GM18502 (cell line): Measurements from ENCODE around the gene CD44.
"Not testable (repeated sequence)": the region's sequence is repeated elsewhere in the genome, so short reads cannot be mapped to it uniquely, and the experiment has no call there.

Experiments used
- ATAC-seq: cut with Tn5 transposase; IDR thresholded peaks from one replicate; pipeline ENCODE4 v1.9.1; 2021; ENCODE audit warnings: mild to moderate bottlenecking; ENCODE audit not compliant: unreplicated experiment, poor library complexity

The CD44 gene

DNA sequence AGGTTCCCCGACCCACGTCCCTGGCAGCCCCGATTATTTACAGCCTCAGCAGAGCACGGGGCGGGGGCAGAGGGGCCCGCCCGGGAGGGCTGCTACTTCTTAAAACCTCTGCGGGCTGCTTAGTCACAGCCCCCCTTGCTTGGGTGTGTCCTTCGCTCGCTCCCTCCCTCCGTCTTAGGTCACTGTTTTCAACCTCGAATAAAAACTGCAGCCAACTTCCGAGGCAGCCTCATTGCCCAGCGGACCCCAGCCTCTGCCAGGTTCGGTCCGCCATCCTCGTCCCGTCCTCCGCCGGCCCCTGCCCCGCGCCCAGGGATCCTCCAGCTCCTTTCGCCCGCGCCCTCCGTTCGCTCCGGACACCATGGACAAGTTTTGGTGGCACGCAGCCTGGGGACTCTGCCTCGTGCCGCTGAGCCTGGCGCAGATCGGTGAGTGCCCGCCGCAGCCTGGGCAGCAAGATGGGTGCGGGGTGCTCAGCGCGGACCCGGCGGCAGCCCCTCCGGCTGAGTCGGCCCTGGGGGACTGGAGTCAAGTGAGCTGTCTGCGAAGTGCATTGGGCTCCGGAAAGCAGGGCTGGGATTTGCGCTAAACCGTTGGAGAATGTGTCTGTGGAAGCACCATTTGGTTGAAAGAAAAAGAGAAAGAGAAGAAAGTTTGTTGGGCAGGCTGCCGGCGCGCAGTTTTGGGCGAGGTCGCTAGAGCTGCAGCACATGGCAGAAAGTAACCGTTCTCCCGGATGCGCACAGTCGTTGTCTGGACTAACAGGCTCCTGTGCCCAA, at the start of gene CD44:
Gene CD44 (plus strand): TSS at position 229 of the 779 bp plus-strand sequence. CDS start 133 bp downstream, at position 362.
- ATAC-seq = peak; percentile 47

DNA sequence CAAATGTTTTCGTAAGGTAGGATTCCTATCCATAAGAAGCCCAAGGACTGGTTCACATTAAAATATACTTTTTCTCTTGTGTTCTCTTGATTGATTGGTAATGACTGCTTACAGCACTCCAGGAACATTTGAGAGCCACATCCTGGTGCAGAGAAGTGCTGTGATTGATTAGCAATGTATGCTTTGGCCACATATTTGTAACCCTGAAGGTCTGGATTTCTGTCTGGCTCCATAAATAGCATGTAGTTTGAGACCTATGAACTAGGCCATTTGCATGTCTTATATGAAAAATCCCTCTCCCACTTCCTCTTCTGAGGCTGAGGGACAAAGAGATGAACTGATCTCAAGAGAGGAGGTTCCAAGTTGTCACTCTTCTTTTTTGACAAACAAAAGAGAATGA, 49.3 kb upstream of the CD44 start:
- peak; percentile 80 for ATAC-seq

DNA sequence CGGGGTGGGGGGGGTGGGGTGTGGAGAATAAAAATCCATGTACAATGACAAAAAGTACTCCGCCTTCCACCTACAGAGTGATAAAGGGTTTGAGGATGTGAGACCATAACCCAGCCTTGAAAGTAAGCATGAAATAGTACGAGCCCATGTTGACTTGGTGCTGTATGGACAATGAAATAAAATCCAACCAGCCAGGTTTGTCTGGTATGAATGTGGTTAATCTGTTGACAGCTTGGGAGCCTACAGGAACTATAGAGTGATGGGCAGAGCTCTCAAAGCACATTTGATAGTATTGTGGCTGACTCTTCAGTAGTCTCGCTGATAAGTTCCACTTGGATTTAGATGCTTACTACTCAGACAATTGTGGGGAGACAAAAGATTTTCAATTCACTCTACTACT, 48.8 kb upstream of the CD44 start:
- ATAC-seq = peak; percentile 37

DNA sequence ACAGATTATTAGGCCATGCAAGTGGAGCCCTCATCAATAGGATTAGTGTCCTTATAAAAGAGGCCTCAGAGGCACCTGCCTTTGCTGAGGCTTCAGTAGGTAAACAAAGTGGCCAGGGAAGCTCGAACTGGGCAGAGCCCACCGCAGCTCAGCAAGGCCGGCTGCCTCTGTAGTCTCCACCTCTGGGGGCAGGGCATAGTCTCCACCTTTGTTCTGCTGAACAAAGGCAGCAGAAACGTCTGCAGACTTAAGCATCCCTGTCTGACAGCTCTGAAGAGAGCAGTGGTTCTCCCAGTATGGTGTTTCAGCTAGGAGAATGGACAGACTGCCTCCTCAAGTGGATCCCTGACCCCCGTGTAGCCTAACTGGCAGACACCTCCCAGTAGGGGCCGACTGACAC, 48.0 kb upstream of the CD44 start:
- ATAC-seq = not testable (repeated sequence)

DNA sequence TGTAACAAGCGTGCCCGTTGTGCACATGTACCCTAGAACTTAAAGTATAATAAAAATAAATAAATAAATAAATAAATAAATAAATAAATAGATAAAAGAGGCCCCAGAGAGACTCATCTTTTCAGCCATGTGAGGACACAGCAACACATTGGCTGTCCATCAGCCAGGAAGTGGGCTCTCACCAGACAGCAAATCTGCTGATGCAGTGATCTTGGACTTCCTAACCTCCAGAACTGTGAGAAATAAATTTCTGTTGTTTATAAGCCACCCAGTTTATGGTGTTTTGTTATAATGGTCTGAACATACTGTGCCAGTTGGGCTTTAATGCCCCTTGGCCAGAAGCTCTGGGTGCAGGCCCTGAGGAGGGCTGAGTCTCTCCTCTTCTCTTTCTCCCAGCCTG, 42.2 kb upstream of the CD44 start:
- no peak for ATAC-seq

DNA sequence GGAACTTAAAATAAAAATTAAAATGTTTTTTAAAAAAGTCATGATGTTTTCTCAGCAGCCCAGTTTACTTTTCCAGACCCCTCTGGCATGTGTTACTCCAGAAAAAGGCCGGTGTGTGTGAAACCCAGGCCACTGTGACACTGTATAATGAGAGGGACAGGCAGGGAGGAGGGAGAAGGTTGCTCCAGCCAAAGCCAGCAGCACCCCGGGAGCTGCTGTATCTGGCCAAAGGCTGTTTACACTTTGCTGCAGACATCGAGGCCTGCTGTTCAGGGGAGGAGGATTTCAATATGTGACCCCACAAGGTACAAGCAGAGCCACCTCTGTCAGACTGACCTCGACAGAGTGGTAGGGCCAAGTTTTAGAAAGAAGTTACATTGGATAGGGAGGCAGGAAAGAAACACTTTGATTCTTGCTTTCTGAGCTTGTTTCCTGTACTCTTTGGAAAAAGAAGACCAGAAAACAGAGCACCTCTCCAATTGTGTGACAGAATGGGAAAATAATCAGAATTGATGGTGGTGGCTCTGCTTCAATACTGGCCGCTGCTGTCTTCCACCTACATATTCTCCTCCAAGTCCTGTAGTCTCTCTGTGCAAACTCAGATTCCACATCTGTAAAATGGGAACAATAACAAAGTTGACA, 41.0 kb upstream of the CD44 start:
- ATAC-seq = no peak

DNA sequence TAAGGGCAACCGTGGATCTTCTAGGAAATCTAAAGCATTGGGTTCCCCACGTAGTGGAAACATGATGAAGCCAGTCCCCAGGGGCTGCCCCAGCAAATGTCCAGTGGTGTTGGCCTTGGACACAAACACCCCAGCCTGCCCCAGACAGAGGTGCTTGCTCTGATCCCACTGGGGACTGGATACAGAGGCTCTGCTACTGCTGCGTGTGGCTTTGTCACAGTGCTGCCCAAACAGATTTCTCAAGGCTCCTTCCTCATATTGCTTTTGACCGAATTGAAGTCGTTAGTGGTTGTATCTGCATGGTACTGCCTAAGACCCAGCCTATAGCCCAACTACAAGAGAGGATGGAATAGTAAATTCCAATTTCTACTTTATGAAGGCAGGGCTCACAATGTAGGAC, 40.1 kb upstream of the CD44 start:
- ATAC-seq = no peak

DNA sequence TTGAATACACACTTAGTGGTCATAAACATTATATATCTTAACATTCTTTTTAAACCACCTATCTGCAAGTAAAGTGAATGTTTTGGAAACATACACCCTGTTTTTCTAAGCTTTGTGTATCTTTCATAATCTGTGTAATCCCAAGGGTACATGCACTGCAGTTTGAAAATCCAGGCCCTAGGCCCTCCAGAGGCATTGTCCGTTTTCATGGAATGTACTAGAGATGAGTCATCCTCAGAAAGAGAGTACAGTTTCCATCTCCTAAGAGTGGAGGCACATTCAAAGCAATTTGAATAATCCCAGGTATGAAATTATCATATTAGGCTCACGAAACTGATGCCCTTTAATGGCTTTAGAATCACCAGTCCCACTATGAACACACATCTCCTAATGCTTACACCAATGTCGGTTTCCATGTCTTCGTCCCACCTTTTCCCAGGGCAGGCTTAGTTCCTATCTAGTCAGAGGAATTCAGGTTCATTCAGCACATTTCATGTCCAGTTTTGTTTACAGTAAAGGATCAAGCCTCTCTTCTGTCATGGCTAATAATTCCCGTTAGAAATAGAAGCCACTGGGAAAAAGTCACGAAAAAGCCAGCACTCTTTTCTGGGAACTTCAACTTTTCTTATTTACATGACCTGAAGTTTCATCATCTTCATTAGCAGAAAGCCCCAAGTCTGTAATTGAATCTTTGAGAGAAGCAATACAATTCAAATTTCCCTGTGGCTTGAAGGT, 39.5 kb upstream of the CD44 start:
- no peak for ATAC-seq

DNA sequence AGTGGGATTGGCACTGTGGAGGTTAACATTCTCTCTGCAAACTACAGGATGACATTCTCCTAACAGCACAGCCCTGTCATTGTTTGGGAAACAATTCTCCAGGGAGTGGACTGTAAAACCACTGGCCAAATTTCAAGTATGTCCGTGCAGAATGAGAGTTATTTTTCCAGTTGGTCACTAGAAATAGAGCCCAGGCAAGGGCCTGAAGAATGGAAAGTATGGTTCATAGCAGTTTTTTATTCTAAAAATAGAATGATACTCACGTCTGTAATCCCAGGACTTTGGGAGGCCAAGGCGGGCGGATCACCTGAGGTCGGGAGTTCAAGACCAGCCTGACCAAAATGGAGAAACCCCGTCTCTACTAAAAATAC, 39.0 kb upstream of the CD44 start:
- no peak for ATAC-seq

DNA sequence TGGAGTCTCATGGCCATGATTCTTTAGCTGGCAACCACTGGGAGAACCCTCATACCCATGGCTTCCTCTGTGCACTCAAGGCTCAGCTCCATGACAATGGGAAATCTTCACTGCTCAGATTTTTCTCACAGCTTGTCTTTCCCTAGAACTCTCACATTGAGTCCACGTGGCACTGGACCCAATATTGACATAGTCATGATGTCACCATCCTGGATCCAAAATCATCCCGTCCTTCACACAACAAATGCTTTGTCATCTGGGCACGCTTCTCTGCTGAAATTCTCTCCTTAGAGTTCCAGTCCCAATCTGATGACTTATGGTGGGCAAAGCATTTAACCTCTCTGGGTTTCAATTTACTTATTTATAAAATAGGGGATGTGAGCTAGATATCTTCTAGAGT, 37.7 kb upstream of the CD44 start:
- ATAC-seq = no peak

DNA sequence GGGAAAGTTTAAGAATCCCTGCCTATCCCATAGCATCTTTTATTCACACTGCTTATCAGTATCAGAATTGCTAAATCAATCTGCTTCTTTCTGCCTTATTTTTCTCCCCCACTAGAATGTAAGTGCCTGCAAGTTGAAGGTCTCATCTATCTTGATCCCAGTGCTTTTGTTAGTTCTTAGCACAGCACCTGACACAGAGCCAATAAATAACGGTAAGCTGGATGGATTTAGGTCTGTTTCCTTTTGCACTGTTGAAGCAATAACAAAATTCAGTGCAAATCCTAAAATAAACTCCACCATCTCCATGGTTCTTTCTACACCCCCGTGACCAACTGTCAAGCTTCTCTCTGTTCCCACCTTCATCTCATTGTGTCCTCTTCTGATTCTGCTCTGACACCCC, 36.7 kb upstream of the CD44 start:
- no peak for ATAC-seq

DNA sequence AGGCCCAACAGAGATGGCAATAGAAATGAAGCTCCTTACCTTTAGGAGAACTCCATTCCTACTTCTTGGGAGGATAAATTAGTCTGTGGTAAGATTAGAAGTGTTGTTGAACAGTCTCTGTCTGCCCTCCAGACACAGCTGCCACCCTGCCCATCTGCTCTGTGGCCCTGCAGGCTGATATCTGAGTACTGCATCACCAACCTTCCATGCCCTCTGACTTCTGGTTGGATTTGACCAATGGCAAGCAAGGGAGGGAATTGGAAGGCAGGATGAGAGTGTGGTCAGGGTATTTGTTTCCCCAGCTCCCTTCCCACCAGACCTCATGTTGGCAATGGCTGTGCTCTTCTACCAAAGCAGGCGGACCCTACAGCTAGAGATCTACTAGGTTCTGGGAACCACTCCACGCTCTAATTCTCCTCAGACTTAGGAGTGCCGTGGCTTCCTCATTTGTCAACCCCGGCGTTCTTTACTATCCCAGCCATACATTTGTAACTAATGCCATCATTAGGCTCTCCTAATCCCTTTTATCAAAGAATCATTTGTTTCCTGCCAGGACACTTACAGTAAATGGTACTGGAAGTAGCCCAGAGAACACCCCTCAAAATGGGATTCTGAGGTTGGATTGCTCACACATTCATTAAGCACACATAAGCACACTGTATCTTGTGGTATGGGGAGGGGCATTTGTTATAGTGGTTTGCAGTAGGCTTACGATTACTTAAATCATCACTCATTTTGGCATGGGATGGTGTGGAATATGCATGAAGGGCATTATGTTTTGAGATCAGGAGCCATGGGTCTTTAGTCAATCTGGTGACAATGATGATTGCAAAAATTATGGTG, 35.4 kb upstream of the CD44 start:
- no peak for ATAC-seq

DNA sequence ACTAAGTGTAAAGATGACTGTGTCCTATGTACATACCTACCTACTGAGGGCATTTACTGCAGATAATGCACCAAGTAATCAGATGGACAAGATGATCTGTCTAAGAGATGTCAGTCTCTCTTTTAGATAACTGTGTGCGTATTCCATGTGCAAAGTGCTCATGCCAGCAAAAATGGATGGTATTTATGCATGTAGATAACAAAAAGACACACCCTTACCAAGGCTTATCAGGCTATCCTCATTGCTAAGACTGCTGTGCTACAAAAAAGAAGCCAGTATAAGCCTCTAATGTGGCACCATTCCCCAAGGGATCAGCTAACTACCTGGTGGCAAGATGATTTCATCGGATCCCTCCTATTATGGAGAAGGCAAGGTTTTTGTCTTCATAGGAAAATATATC, 34.3 kb upstream of the CD44 start:
- no peak for ATAC-seq

DNA sequence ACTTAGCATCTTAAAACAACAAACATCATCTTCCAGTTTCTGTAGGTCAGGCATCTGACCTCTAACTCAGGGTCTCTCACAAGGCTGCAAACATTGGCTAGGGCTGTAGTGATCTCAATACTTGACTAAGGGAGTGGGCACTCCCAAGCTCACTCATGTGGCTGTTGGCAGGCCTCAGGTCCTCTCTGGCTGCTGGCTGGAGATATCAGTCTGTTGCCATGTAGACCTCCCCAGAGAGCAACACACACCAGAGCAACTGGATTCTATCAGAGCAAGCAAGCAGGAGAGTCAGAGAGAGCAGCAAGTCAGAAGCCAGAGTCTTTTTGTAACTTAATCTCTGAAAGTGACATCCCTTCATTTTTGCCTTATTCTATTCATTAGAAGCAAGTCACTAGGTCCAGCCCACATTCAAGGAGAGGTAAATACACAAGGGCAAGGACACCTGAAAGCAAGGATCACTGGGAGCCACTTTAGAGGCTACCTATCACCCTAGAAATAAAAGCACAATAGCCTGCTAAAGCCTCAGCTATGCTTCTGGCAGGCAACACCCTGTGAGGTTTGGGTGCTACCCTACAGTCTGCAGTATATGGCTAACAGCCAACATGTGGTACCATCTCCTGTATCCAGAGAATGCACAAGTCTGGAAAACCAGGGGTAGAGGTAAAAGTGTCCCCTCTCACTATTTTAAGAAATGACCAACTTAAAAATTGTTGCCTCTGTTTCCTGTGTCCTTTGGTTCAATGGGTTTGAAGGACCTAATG, 33.5 kb upstream of the CD44 start:
- no peak for ATAC-seq

DNA sequence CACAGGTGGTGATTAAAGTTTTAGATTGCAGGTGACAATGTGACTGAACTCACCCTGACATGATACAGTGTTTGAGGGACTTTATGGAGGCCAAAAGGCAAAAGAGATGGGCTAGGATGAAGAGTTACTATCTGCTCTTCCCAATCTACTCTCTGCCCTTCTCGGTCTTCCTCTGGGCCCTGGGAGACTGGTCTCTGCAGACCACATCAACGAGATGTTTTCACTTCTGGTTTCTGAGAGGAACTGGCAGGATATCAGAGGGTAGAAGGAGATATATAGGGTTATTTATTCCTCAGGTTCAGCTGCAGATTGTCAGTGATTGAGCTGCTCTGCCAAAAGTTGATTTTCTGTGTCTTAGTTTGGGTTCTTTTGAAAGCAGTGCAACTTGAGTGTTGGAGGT, 32.4 kb upstream of the CD44 start:
- peak; percentile 88 for ATAC-seq

DNA sequence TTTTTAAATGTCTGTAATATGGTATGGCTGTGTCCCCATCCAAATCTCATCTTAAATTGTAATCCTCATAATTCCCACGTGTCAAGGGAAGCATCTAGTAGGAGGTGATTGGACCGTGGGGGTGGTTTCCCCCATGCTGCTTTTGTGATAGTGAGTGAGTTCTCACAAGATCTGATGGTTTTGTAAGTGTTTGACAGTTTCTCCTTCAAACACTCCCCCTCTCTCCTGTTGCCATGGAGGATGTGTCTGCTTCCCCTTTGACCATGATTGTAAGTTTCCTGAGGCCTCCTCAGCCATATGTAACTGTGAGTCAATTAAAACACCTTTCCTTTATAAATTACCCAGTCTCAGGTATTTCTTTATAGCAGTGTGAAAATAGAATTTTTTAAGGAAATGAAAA, 31.1 kb upstream of the CD44 start:
- no peak for ATAC-seq

DNA sequence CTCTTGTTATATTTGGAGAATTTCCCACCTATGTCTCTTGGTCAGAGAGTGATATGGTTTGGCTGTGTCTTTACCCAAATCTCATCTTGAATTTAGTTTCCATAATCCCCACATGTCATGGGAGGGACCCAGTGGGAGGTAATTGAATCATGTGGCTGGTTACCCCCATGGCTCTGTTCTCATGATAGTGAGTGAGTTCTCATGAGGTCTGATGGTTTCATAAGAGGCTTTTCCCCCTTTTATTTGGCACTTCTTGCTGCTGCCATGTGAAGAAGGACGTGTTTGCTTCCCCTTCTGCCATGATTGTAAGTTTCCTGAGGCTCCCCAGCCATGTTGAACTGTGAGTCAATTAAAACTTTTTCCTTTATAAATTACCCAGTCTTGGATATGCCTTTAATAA, 30.6 kb upstream of the CD44 start:
- ATAC-seq = not testable (repeated sequence)

DNA sequence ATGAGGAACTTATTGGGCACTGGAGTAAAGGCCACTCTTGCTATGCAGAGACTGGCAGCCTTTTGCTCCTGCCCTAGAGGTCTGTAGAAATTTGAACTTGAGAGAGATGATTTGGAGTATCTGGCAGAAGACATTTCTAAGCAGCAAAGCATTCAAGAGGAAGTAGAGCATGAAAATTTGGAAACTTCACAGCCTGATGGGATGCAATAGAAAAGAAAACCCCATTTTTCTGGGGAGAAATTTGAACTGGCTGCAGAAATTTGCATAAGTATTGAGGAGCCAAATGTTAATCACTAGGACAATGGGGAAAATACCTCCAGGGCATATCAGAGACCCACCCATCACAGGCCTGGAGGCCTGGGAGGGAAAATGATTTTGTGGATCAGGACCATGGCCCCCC, 29.9 kb upstream of the CD44 start:
- ATAC-seq = no peak

DNA sequence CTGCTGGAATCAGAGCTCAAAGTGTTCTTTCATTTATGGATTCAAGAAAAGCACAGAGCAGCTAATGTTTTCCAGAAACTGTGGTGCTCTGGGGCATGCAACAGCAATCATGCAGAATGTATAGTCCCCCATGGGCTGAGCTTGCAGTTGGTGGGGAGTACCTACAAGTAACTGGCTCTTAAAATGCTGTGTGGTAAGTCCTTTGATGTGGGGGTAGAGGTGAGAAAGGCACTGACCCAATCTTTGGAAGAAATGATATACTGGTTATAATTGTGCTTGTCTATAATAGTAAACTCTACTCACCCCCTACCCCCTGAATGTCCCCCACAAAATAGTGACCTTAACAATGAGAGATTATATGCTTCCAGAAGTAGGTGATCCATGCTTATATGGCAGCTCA, 29.1 kb upstream of the CD44 start:
- ATAC-seq = no peak
